Inflammatory macrophage treated with lipopolysaccharide for 4 hours (primary cell): ENCODE data around the gene MICALL2.
A peak's percentile ranks its signal among the peaks of the same experiment; 100 is the strongest.

Source experiments
- DNase-seq: peaks from one replicate; pipeline ENCODE4 v3.0.0-alpha.2; 2020

The MICALL2 gene

GRCh38 chr7:1466524-1467271 is 7.4 kb upstream of the MICALL2 start:
- no peak for DNase-seq

- DNase-seq, result no peak
Observed at GRCh38 chr7:1464694-1465093, 5.4 kb upstream of the MICALL2 start.

- no peak for DNase-seq
Observed at GRCh38 chr7:1463676-1464223, 4.5 kb upstream of the MICALL2 start.

GRCh38 chr7:1461646-1462375 is 2.5 kb upstream of the MICALL2 start:
- DNase-seq, result peak; percentile 27

- DNase-seq, result peak; percentile 90
Observed at GRCh38 chr7:1460821-1461645, 1.8 kb upstream of the MICALL2 start.

- peak; percentile 25 for DNase-seq
Observed at GRCh38 chr7:1459920-1460820, 900 bp upstream of the MICALL2 start.

GRCh38 chr7:1459512-1459892 is 232 bp upstream of the MICALL2 start:
- DNase-seq, result peak; percentile 99

- DNase-seq, result peak; percentile 31
Observed at GRCh38 chr7:1457949-1458682, 1.2 kb downstream of the MICALL2 start.

- peak; percentile 6 for DNase-seq
Observed at GRCh38 chr7:1457059-1457948, 2.0 kb downstream of the MICALL2 start.

GRCh38 chr7:1455955-1456354 is 3.3 kb downstream of the MICALL2 start:
- DNase-seq, result no peak

- no peak for DNase-seq
Observed at GRCh38 chr7:1455241-1455939, 3.9 kb downstream of the MICALL2 start.

- no peak for DNase-seq
Observed at GRCh38 chr7:1454542-1454941, 4.7 kb downstream of the MICALL2 start.

GRCh38 chr7:1452205-1452604 is 7.1 kb downstream of the MICALL2 start:
- no peak for DNase-seq

- DNase-seq, result no peak
Observed at GRCh38 chr7:1450987-1451386, 8.3 kb downstream of the MICALL2 start.

- DNase-seq, result no peak
Observed at GRCh38 chr7:1450431-1450830, 8.8 kb downstream of the MICALL2 start.

GRCh38 chr7:1449951-1450350 is 9.3 kb downstream of the MICALL2 start:
- DNase-seq, result no peak

- DNase-seq, result no peak
Observed at GRCh38 chr7:1449501-1449900, 9.8 kb downstream of the MICALL2 start.

GRCh38 chr7:1448958-1449357 is 10.3 kb downstream of the MICALL2 start:
- no peak for DNase-seq

GRCh38 chr7:1447551-1448244 is 11.6 kb downstream of the MICALL2 start:
- DNase-seq, result no peak
